GM12892 (cell line): Measurements from ENCODE around the gene HOXB9.

Experiments used
- POLR2A ChIP-seq: IDR thresholded peaks from 2 replicates; pipeline ENCODE4 v1.6.1; 2011; ENCODE audit warnings: low read depth, low read length, control low read depth
- POLR2AphosphoS5 ChIP-seq: IDR thresholded peaks from 2 replicates; pipeline ENCODE4 v1.6.1; 2011; ENCODE audit warnings: low read depth, low read length, control low read depth

- TF ChIP-seq POLR2AphosphoS5 (no peak), POLR2A (no peak)
These were observed 1.7 kb upstream of the HOXB9 start for GRCh38 chr17:48627623-48628521.
